Spleen (tissue), 11 donors: ENCODE measurements around the gene LRMDA. TPM values are rescaled to one million over a fixed set of nuclear protein-coding genes. Genes with fewer than 3 reads are reported as not detected.

Source experiments
- DNase-seq: peaks from one replicate; pipeline ENCODE4 v3.0.0-alpha.2; 2020
- H3K27ac ChIP-seq, 8 donors: fragments of 200-600 bp; sonication (generic) in 7 of 8; 1 replicate in 4 of 8; 2 replicates in 4 of 8; pipeline versions ENCODE4 v1.5.0 to v1.8.0; 2016 to 2021; ENCODE audit warnings: inconsistent platforms in 4 of 8, mild to moderate bottlenecking in 4 of 8, moderate library complexity in 1 of 8
- H3K27me3 ChIP-seq, 7 donors: fragments of 200-600 bp; sonication (generic) in 6 of 7; replicated peaks in 1 of 7; 1 replicate in 4 of 7; 2 replicates in 3 of 7; pipeline versions ENCODE4 v1.5.0 to v1.8.0; 2016 to 2021; ENCODE audit warnings: inconsistent platforms in 3 of 7, mild to moderate bottlenecking in 1 of 7
- H3K36me3 ChIP-seq, 6 donors: fragments of 200-600 bp; sonication (generic) in 5 of 6; 1 replicate in 4 of 6; 2 replicates in 2 of 6; pipeline versions ENCODE4 v1.5.0 to v1.8.0; 2016 to 2021; ENCODE audit warnings: inconsistent platforms in 2 of 6
- H3K4me1 ChIP-seq, 6 donors: fragments of 200-600 bp; sonication (generic) in 5 of 6; 1 replicate in 3 of 6; 2 replicates in 3 of 6; pipeline versions ENCODE4 v1.5.0 to v1.8.0; 2016 to 2021; ENCODE audit warnings: inconsistent platforms in 3 of 6
- H3K4me3 ChIP-seq, 8 donors: fragments of 200-600 bp; sonication (generic) in 7 of 8; 1 replicate in 4 of 8; 2 replicates in 4 of 8; pipeline versions ENCODE4 v1.5.0 to v1.8.0; 2016 to 2021; ENCODE audit warnings: inconsistent platforms in 4 of 8, mild to moderate bottlenecking in 4 of 8, moderate library complexity in 2 of 8
- H3K9me3 ChIP-seq, 8 donors: fragments of 200-600 bp; sonication (generic) in 7 of 8; 1 replicate in 4 of 8; 2 replicates in 4 of 8; pipeline versions ENCODE4 v1.5.0 to v1.8.0; 2016 to 2021; ENCODE audit warnings: inconsistent platforms in 4 of 8
- CTCF ChIP-seq, 11 experiments: fragments of 200-600 bp in 7 of 11; fragments of 450-650 bp in 4 of 11; sonication (generic) in 4 of 11; IDR thresholded peaks in 8 of 11; conservative IDR thresholded peaks in 3 of 11; 1 replicate in 7 of 11; 2 replicates in 4 of 11; pipeline versions ENCODE4 v1.4.0 to v1.8.0; 2016 to 2021; ENCODE audit warnings: antibody characterized with exemption in 11 of 11, inconsistent platforms in 4 of 11, mild to moderate bottlenecking in 1 of 11
- POLR2A ChIP-seq, 3 donors: fragments of 450-650 bp; IDR thresholded peaks; one replicate each; pipeline ENCODE4 v1.5.1; 2017; ENCODE audit warnings: antibody characterized with exemption in 3 of 3, mild to moderate bottlenecking in 1 of 3
- POLR2AphosphoS5 ChIP-seq, 3 donors: sonication (generic); formaldehyde crosslinking; IDR thresholded peaks; one replicate each; pipeline ENCODE4 v1.5.1; 2017; ENCODE audit warnings: antibody characterized with exemption in 3 of 3
- WGBS, 5 donors: extraction: QIAGEN DNeasy Blood & Tissue Kit in 3 of 5; methylation state at CpG; one replicate each; pipeline versions ENCODE4 v1.1.5 to v1.1.7; 2013 to 2018; 5-methylcytosine and 5-hydroxymethylcytosine counted together
- intact Hi-C: fragments of 100-400 bp; cut with DNase I; formaldehyde crosslinking; loops from one replicate; pipeline ENCODE4 v1.15.0; 2023; ENCODE audit warnings: low total_unique reads
- polyA plus RNA-seq, 3 donors: library from polyadenylated mRNA; stranded (reverse); fragments of 200-250 nt; gene quantifications; one replicate each; pipeline ENCODE4 v1.2.1, GENCODE V29; 2013
- total RNA-seq, 7 donors: library from RNA; depleted of rRNA in 3 of 7; stranded (reverse); fragments of >200 nt in 3 of 7; fragmentation: NEBNext Ultra II Directional in 4 of 7; extraction: Animal tissue kit (Norgen Biotek cat#: 25700) in 4 of 7; gene quantifications; one replicate each; pipeline versions ENCODE4 v1.1.0 to v1.2.1, GENCODE V29; 2016 to 2021
- donor health status: healthy with polysubstance abuse.
- donor health status: DM: no; HTN: no; CAD: no; lungs with moderate emphysema.
- donor health status: DM: no; HTN: no; CAD: no.
- donor health status: Bipolar disorder and iron deficiency.
- donor health status: healthy.
- donor health status: DM: no; HTN: no; CAD: no.
- donor health status: DM: yes; HTN: yes; CAD: no.

The LRMDA gene
- total and polyA plus RNA-seq, 10 donors = 7.3 to 46.6 (median 28.2) TPM

GRCh38 chr10:76382381-76382851 lies 951.0 kb downstream of the LRMDA start:
- H3K36me3 ChIP-seq = no peaks in the 10 kb centered on the region
- H3K9me3 ChIP-seq = peaks cover 0 to 3% (median 0%) of the 10 kb centered on the region in 8 donors
- H3K27ac ChIP-seq = no peak overlapping the region
- no peaks in the 10 kb centered on the region for H3K27me3 ChIP-seq
- WGBS, 5 donors = 47 to 74% (median 70%) methylated on average over 2 of the region's 2 CpGs
- no peaks in the 10 kb centered on the region for H3K4me1 ChIP-seq
- H3K4me3 ChIP-seq = no peak overlapping the region
- intact Hi-C loops = no loop called here
- TF ChIP-seq CTCF (IDR thresholded peaks at IDR 0.05 in 8 of 11, conservative IDR thresholded peaks at IDR 0.05 in 3 of 11) (no peak), POLR2AphosphoS5 (IDR thresholded peaks at IDR 0.05) (no peak), POLR2A (IDR thresholded peaks at IDR 0.05) (no peak)
- DNase-seq = no peak

- no peaks in the 10 kb centered on the region for H3K4me1 ChIP-seq
- no peak for DNase-seq
- intact Hi-C loops = no loop called here
- H3K27ac ChIP-seq = no peak overlapping the region
- no peaks in the 10 kb centered on the region for H3K27me3 ChIP-seq
- H3K4me3 ChIP-seq = no peak overlapping the region
- peaks cover 0 to 6% (median 0%) of the 10 kb centered on the region in 8 donors for H3K9me3 ChIP-seq
- TF ChIP-seq POLR2A (IDR thresholded peaks at IDR 0.05) = no peak
- TF ChIP-seq POLR2AphosphoS5 (IDR thresholded peaks at IDR 0.05) = no peak
- TF ChIP-seq CTCF (IDR thresholded peaks at IDR 0.05 in 8 of 11, conservative IDR thresholded peaks at IDR 0.05 in 3 of 11) = no peak
- WGBS, 5 donors = 89 to 98% (median 95%) methylated on average over 2 of the region's 2 CpGs
- no peaks in the 10 kb centered on the region for H3K36me3 ChIP-seq
Observed at GRCh38 chr10:76388321-76389023, 957.0 kb downstream of the LRMDA start.

GRCh38 chr10:76393875-76394706 lies 962.7 kb downstream of the LRMDA start:
- peaks cover 0 to 3% (median 0%) of the 10 kb centered on the region in 8 donors for H3K9me3 ChIP-seq
- no peak overlapping the region for H3K27ac ChIP-seq
- DNase-seq = no peak
- H3K4me1 ChIP-seq = no peaks in the 10 kb centered on the region
- no peaks in the 10 kb centered on the region for H3K27me3 ChIP-seq
- 89 to 95% (median 93%) methylated on average over 3 of the region's 3 CpGs for WGBS, 5 donors
- intact Hi-C loops = no loop called here
- no peaks in the 10 kb centered on the region for H3K36me3 ChIP-seq
- TF ChIP-seq CTCF (IDR thresholded peaks at IDR 0.05 in 8 of 11, conservative IDR thresholded peaks at IDR 0.05 in 3 of 11) = no peak
- no peak for TF ChIP-seq POLR2A (IDR thresholded peaks at IDR 0.05)
- no peak for TF ChIP-seq POLR2AphosphoS5 (IDR thresholded peaks at IDR 0.05)
- H3K4me3 ChIP-seq = no peak overlapping the region

GRCh38 chr10:76394707-76395042 lies 963.3 kb downstream of the LRMDA start:
- intact Hi-C loops = no loop called here
- H3K36me3 ChIP-seq = no peaks in the 10 kb centered on the region
- H3K4me3 ChIP-seq = no peak overlapping the region
- no peak overlapping the region for H3K27ac ChIP-seq
- TF ChIP-seq CTCF (IDR thresholded peaks at IDR 0.05 in 8 of 11, conservative IDR thresholded peaks at IDR 0.05 in 3 of 11) = no peak
- no peak for TF ChIP-seq POLR2AphosphoS5 (IDR thresholded peaks at IDR 0.05)
- no peak for TF ChIP-seq POLR2A (IDR thresholded peaks at IDR 0.05)
- peaks cover 0 to 3% (median 0%) of the 10 kb centered on the region in 8 donors for H3K9me3 ChIP-seq
- no peaks in the 10 kb centered on the region for H3K27me3 ChIP-seq
- no peaks in the 10 kb centered on the region for H3K4me1 ChIP-seq
- no peak for DNase-seq
